ENCODE measurements around the gene MCC. TPM values are rescaled to one million over a fixed set of nuclear protein-coding genes. Genes with fewer than 3 reads are reported as not detected.

MCC gene
- total RNA-seq, 2 donors from 2014 or later = 7.5 to 9.9 TPM

- Histone ChIP-seq H3K27me3 (no peaks in the 10 kb centered on the region), H3K4me1 (peaks cover 8% of the 10 kb centered on the region), H3K9me3 (no peaks in the 10 kb centered on the region), H3K4me3 (no peak overlapping the region), H3K27ac (no peak overlapping the region), H3K36me3 (replicated peaks in 1 of 2; ENCODE audit: insufficient read depth in 1 of 2, low read depth in 2 of 2) (no peaks in the 10 kb centered on the region)
- intact Hi-C loops (cut with DNase I) = no loop called here
- ATAC-seq (no peak), DNase-seq (no peak)
- 91 to 94% methylated on average over 4 of the region's 4 CpGs for WGBS, 2 donors
- TF ChIP-seq POLR2A (IDR thresholded peaks at IDR 0.05) = no peak
- TF ChIP-seq, protein P1, sequence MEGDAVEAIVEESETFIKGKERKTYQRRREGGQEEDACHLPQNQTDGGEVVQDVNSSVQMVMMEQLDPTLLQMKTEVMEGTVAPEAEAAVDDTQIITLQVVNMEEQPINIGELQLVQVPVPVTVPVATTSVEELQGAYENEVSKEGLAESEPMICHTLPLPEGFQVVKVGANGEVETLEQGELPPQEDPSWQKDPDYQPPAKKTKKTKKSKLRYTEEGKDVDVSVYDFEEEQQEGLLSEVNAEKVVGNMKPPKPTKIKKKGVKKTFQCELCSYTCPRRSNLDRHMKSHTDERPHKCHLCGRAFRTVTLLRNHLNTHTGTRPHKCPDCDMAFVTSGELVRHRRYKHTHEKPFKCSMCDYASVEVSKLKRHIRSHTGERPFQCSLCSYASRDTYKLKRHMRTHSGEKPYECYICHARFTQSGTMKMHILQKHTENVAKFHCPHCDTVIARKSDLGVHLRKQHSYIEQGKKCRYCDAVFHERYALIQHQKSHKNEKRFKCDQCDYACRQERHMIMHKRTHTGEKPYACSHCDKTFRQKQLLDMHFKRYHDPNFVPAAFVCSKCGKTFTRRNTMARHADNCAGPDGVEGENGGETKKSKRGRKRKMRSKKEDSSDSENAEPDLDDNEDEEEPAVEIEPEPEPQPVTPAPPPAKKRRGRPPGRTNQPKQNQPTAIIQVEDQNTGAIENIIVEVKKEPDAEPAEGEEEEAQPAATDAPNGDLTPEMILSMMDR (IDR thresholded peaks at IDR 0.05) = no peak
Measured at GRCh38 chr5:113325054-113325453, 163.2 kb downstream of the MCC start.

GRCh38 chr5:113321276-113321675, 167.0 kb downstream of the MCC start:
- TF ChIP-seq POLR2A (IDR thresholded peaks at IDR 0.05) = no peak
- TF ChIP-seq, protein P1 (IDR thresholded peaks at IDR 0.05) = no peak
- intact Hi-C loops (cut with DNase I) = no loop called here
- Histone ChIP-seq H3K27me3 (no peaks in the 10 kb centered on the region), H3K4me1 (peaks cover 9% of the 10 kb centered on the region), H3K27ac (no peak overlapping the region), H3K4me3 (no peak overlapping the region), H3K36me3 (replicated peaks in 1 of 2; ENCODE audit: insufficient read depth in 1 of 2, low read depth in 2 of 2) (no peaks in the 10 kb centered on the region), H3K9me3 (no peaks in the 10 kb centered on the region)
- DNase-seq (no peak), ATAC-seq (no peak)
- WGBS, 2 donors = 75 to 78% methylated on average over 2 of the region's 2 CpGs

DNA sequence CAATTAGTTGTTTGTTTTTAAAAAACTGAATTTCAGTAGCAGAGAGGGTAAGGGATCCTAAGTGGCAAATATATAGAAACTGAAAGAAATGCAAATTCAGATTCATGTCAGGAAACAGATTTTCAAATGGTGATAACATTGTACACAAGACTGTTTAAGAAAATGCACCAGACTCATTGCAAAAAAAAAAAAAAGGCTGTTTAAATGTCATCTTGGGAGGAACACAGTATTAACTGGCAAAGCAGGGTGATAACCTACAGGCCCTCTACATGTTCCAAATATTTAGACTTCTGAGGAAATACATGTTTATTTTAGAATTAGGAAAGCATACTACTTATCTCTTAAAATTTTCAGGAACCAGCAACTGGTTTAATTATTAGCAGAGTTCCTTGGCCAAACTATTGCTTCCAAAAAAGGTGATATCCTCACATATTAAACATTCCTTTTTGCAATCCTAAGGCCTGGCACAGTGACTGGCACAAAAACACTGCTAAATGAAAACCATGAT, 167.9 kb downstream of the MCC start:
- Histone ChIP-seq H3K4me3 (no peak overlapping the region), H3K9me3 (no peaks in the 10 kb centered on the region), H3K4me1 (peaks cover 9% of the 10 kb centered on the region), H3K27ac (no peak overlapping the region), H3K36me3 (replicated peaks in 1 of 2; ENCODE audit: insufficient read depth in 1 of 2, low read depth in 2 of 2) (no peaks in the 10 kb centered on the region), H3K27me3 (no peaks in the 10 kb centered on the region)
- intact Hi-C loops (cut with DNase I) = no loop called here
- TF ChIP-seq, protein P1 (IDR thresholded peaks at IDR 0.05) = no peak
- no peak for TF ChIP-seq POLR2A (IDR thresholded peaks at IDR 0.05)
- DNase-seq = no peak
- ATAC-seq = no peak

DNA sequence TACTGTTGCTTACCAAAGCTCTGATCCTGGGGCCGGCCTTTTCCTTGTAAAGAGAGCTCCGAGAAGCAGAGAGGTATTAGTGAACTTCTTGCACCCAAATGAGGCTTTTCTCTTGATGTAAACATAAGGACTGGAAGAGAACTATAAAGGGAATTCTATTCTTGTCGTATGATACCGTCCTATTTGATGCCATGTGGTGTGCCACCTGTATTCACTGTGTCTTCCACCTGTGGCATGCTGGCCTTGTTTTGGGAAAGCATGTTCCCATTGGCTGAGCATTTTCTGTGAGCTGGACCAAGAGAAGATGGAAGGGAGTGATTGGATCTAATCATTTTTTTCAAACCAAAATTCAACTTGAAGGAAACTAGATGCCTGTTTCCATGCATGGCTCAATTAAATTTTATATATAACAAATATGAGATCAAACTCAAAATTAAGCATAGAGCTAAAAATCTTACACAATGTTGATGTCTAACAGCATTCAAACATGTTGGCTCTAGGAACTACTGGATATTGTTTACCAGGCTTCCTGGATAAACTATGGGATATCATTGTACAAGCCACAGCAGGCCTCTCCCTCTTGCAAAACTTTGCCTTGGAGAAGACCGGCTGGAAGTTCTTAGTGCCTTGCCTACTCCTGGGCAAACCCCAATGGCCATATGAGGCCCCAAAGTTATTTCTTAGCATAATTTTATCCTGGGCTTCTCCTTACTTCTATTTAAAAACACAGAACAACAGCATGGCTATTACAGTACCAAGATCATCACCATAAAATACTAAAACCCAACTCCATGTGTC, 168.8 kb downstream of the MCC start:
- no peaks in the 10 kb centered on the region for H3K36me3 ChIP-seq (replicated peaks in 1 of 2; ENCODE audit: insufficient read depth in 1 of 2, low read depth in 2 of 2)
- TF ChIP-seq, protein P1 (IDR thresholded peaks at IDR 0.05) = no peak
- TF ChIP-seq POLR2A (IDR thresholded peaks at IDR 0.05) = no peak
- no peak overlapping the region for H3K27ac ChIP-seq
- no peak overlapping the region for H3K4me3 ChIP-seq
- H3K9me3 ChIP-seq = no peaks in the 10 kb centered on the region
- no peaks in the 10 kb centered on the region for H3K27me3 ChIP-seq
- WGBS, 2 donors = 91 to 95% methylated on average over 5 of the region's 5 CpGs
- DNase-seq = no peak
- H3K4me1 ChIP-seq = peaks cover 9% of the 10 kb centered on the region
- ATAC-seq = no peak
- intact Hi-C loops (cut with DNase I) = no loop called here

DNA sequence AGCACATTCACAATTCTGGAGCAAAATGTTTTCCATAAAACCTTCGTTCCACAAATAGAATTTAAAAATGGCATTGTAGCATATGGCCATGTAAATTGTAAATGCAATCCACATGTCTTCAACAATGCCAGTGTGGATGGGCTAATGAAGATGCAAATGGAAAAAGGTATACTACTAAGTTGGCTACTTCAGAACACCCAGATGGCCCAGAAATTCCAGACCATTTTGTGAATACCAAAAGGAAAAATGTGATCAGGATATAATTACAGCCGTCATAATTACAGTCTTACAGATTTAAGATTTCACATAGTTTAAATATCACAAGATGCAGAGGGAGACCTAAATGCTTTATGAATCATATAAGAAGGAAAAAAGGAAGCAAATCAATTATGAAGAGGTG, 170.6 kb downstream of the MCC start:
- DNase-seq = no peak

More for the DNA sequence above, 170.6 kb downstream of the MCC start:
- intact Hi-C loops (cut with DNase I) = no loop called here
- no peak for ATAC-seq
- Histone ChIP-seq H3K4me1 (peaks cover 9% of the 10 kb centered on the region), H3K27me3 (no peaks in the 10 kb centered on the region), H3K9me3 (no peaks in the 10 kb centered on the region), H3K36me3 (replicated peaks in 1 of 2; ENCODE audit: insufficient read depth in 1 of 2, low read depth in 2 of 2) (no peaks in the 10 kb centered on the region), H3K27ac (no peak overlapping the region), H3K4me3 (no peak overlapping the region)
- TF ChIP-seq, protein P1 (IDR thresholded peaks at IDR 0.05) = no peak
- 91 to 94% methylated on average over 2 of the region's 2 CpGs for WGBS, 2 donors
